ENCODE data around the gene ADAMTS18. TPM values are rescaled to one million over a fixed set of nuclear protein-coding genes. Genes with fewer than 3 reads are reported as not detected.
A peak's percentile ranks its signal among the peaks of the same experiment; 100 is the strongest.

The ADAMTS18 gene
- total RNA-seq, 6 donors from 2014 or later, result 0.13 TPM; not detected in 5

- H3K27me3 ChIP-seq, result no peaks in the 10 kb centered on the region
- no peak overlapping the region for H3K4me3 ChIP-seq
- no peaks in the 10 kb centered on the region for H3K4me1 ChIP-seq
- H3K36me3 ChIP-seq, result no peaks in the 10 kb centered on the region
- WGBS, 2 donors, result 75 to 81% methylated on average over 8 of the region's 8 CpGs
- no peak overlapping the region for H3K27ac ChIP-seq
- no peak for DNase-seq
- H3K9me3 ChIP-seq, result no peaks in the 10 kb centered on the region
- ATAC-seq (ENCODE audit: low FRiP score in 2 of 2), result no peak
- TF ChIP-seq POLR2AphosphoS5 (IDR thresholded peaks at IDR 0.05), result no peak
- no peak for TF ChIP-seq EP300 (IDR thresholded peaks at IDR 0.05)
- no peak for TF ChIP-seq POLR2A (IDR thresholded peaks at IDR 0.05)
- no peak for TF ChIP-seq CTCF (IDR thresholded peaks at IDR 0.05)
These were observed 51.1 kb downstream of the ADAMTS18 start for GRCh38 chr16:77383606-77384187.

DNA sequence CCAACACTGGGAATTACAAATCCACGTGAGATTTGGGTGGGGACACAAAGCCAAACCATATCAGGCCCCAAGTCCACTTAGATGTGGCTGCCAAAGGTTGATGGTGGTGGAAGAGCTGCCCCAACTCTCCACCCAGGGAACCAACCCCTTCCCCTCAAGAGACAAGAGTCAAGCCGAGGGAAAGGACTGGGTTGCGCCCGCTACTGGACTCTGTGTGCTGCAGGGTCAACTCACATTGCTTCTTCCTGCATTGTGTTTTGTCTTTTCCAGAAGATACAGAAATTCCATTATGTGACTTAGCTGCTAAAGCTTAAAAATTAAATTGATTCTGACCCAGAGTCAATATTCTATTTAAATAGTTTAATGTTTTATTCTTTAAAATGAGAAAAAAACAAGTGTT lies 58.5 kb downstream of the ADAMTS18 start:
- peaks cover 0 to 8% (median 0%) of the 10 kb centered on the region in 4 donors for H3K4me1 ChIP-seq
- no peak for DNase-seq
- 54 to 81% methylated on average over 4 of the region's 4 CpGs for WGBS, 2 donors
- H3K27me3 ChIP-seq, result no peaks in the 10 kb centered on the region
- no peak for ATAC-seq (ENCODE audit: low FRiP score in 2 of 2)
- no peaks in the 10 kb centered on the region for H3K9me3 ChIP-seq
- TF ChIP-seq POLR2A (IDR thresholded peaks at IDR 0.05) (no peak), EP300 (IDR thresholded peaks at IDR 0.05) (no peak), POLR2AphosphoS5 (IDR thresholded peaks at IDR 0.05) (no peak), CTCF (IDR thresholded peaks at IDR 0.05) (no peak)
- H3K27ac ChIP-seq, result no peak overlapping the region
- no peaks in the 10 kb centered on the region for H3K36me3 ChIP-seq
- H3K4me3 ChIP-seq, result no peak overlapping the region

DNA sequence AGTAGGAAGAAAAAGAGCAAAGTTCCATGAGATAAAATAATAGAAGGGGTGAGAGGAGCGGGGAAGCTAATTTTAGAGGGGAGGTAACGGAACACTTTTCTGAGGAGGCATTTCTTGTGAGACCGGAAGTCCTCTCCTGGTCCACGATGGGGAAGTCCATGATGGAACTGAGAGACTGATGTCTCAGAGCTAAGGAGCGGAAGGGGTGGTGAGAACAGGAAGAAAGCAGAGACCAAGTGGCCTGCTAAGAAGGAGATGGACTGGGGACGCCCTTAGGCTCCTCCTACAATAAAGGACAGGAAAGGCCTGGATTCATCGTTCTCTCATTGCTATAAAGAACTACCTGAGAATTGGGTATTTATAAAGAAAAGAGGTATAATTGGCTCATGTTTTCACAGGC lies 59.4 kb downstream of the ADAMTS18 start:
- Histone ChIP-seq H3K27ac (no peak overlapping the region), H3K9me3 (no peaks in the 10 kb centered on the region), H3K4me1 (peaks cover 0 to 8% (median 0%) of the 10 kb centered on the region in 4 donors), H3K4me3 (no peak overlapping the region), H3K27me3 (no peaks in the 10 kb centered on the region), H3K36me3 (no peaks in the 10 kb centered on the region)
- 86 to 93% methylated on average over 7 of the region's 7 CpGs for WGBS, 2 donors
- no peak for DNase-seq
- no peak for ATAC-seq (ENCODE audit: low FRiP score in 2 of 2)
- no peak for TF ChIP-seq POLR2AphosphoS5 (IDR thresholded peaks at IDR 0.05)
- no peak for TF ChIP-seq CTCF (IDR thresholded peaks at IDR 0.05)
- TF ChIP-seq EP300 (IDR thresholded peaks at IDR 0.05), result no peak
- TF ChIP-seq POLR2A (IDR thresholded peaks at IDR 0.05), result no peak

DNA sequence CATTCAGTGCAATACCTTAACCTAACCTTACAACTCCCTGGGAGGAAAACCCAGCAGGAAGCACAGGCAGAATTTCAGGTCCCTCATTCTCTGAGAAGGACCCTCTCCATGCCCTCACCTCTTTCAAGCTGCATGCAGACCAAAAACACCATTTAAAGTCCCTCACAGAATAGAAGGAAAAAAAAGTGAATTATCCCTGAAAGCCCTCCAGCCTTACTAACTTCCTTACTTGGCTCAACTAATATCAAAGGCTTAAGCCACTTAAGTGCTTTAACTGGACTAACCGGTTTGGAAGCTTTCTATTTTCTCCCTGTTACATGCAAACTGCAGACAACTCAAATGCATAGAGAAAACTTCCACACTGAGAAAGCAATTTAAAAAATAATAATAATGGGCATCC lies 60.5 kb downstream of the ADAMTS18 start:
- 15 to 38% methylated on average over 1 of the region's 1 CpG for WGBS, 2 donors
- Histone ChIP-seq H3K27me3 (no peaks in the 10 kb centered on the region), H3K4me1 (peaks cover 0 to 8% (median 0%) of the 10 kb centered on the region in 4 donors), H3K9me3 (no peaks in the 10 kb centered on the region), H3K27ac (no peak overlapping the region), H3K4me3 (no peak overlapping the region), H3K36me3 (no peaks in the 10 kb centered on the region)
- DNase-seq (no peak), ATAC-seq (ENCODE audit: low FRiP score in 2 of 2) (peak; percentile 41 to 43)
- TF ChIP-seq CTCF (IDR thresholded peaks at IDR 0.05) (no peak), EP300 (IDR thresholded peaks at IDR 0.05) (no peak), POLR2A (IDR thresholded peaks at IDR 0.05) (no peak), POLR2AphosphoS5 (IDR thresholded peaks at IDR 0.05) (no peak)

DNA sequence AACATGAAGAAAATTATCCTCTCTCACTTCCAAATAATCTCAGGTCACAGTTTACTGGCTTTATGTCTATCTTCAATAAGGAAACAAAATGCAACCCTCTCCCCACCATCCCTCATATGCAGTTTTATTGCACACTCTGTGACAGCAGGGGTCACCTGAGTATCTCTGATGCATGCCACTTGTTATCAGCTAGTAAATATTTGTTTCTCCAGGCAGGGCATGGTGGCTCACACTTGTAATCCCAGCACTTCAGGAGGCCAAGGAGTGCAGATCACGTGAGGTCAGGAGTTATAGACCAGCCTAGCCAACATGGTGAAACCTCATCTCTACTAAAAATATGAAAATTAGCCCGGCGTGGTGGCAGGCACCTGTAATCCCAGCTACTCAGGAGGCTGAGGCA lies 61.1 kb downstream of the ADAMTS18 start:
- no peaks in the 10 kb centered on the region for H3K27me3 ChIP-seq
- DNase-seq (no peak), ATAC-seq (ENCODE audit: low FRiP score in 2 of 2) (no peak)
- no peaks in the 10 kb centered on the region for H3K9me3 ChIP-seq
- H3K4me3 ChIP-seq, result no peak overlapping the region
- no peak for TF ChIP-seq POLR2A (IDR thresholded peaks at IDR 0.05)
- TF ChIP-seq EP300 (IDR thresholded peaks at IDR 0.05), result no peak
- TF ChIP-seq CTCF (IDR thresholded peaks at IDR 0.05), result no peak
- TF ChIP-seq POLR2AphosphoS5 (IDR thresholded peaks at IDR 0.05), result no peak
- 38 to 48% methylated on average over 3 of the region's 3 CpGs for WGBS, 2 donors
- H3K4me1 ChIP-seq, result peaks cover 0 to 8% (median 0%) of the 10 kb centered on the region in 4 donors
- H3K27ac ChIP-seq, result no peak overlapping the region
- no peaks in the 10 kb centered on the region for H3K36me3 ChIP-seq
